Measurements from ENCODE around the gene ZXDC.

The ZXDC gene

GRCh38 chr3:126393563-126393962 lies 82.1 kb downstream of the ZXDC start:
- DNase-seq = no peak

GRCh38 chr3:126392246-126392645 lies 83.4 kb downstream of the ZXDC start:
- DNase-seq = no peak

DNA sequence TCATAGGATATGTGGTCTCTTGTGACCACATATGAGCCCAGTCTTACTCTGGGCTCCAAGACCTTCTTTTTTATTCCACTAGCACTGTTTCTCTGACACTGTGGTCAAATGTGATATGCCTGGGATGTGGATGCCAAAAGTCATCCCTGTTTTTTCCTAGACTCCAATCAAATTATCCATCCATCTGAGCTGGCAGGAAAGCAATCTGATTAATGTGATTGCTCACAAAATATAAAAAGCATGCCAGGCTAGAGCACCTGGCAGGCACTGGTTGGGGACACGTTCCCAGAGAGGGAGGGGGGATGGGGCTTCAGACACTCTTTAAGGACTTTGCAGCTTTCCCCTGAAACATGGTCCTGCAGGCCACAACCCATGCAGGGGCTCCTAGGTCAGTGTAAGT lies 84.1 kb downstream of the ZXDC start:
- DNase-seq = no peak

GRCh38 chr3:126390751-126391150 lies 84.9 kb downstream of the ZXDC start:
- DNase-seq = no peak

- no peak for DNase-seq
Observed at GRCh38 chr3:126390201-126390600, 85.5 kb downstream of the ZXDC start.

DNA sequence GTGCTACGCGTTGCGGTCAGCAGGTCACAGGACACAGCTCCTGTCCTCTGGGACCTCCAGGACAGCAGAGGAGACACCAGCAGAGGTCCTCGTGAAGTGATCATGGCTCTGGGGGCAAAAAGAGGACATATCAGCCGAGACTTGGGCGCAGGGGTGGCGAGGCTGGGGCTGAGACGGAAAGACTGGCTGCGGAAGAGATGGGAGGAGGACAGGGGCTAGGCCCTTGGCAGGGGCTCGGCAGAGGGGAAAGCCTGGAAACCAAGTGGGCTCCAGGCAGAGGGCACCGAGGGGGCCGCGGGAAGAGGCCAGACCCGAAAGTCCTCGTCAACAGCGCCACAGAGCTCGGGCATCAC lies 85.9 kb downstream of the ZXDC start:
- no peak for DNase-seq

- peak in 1 of 5 experiments; percentile 43 for DNase-seq
Observed at GRCh38 chr3:126389112-126389793, 86.4 kb downstream of the ZXDC start.

Measured in T-helper 2 cell (primary cell).